Body of pancreas (tissue), 4 donors: Measurements from ENCODE around the gene TMEM255B.

Source experiments
- POLR2A ChIP-seq, 3 donors: fragments of 450-650 bp; IDR thresholded peaks; one replicate each; pipeline ENCODE4 v1.6.1; 2016; ENCODE audit warnings: antibody characterized with exemption in 3 of 3, mild to moderate bottlenecking in 2 of 3
- TF ChIP-seq, protein P1 (sequence below), 7 experiments: fragments of 450-650 bp in 4 of 7; fragments of 200-600 bp in 3 of 7; sonication (generic) in 3 of 7; IDR thresholded peaks; one replicate each; pipeline ENCODE4 v1.5.1; 2016 to 2019; ENCODE audit warnings: antibody characterized with exemption in 7 of 7

DNA sequence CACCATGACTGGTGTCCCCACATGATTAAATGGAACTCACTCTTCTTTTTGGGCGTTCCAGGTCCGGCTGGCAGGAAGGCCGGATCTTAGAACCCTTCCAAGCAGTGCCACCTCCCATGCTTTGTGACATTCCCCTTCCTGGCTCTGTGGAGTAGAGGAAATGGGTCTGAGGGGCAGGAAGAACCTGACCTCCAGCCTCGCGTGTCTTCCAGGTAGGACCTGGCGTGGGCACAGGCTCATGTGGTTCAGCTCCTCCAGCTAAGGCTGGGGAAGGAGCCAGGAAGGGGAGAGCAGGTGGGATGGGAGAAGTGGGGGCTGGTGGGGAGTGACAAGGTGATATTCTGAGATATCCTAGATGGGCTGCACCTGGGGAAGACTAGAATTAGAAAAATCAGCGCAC lies 2.1 kb downstream of the TMEM255B start:
- TF ChIP-seq, protein P1, sequence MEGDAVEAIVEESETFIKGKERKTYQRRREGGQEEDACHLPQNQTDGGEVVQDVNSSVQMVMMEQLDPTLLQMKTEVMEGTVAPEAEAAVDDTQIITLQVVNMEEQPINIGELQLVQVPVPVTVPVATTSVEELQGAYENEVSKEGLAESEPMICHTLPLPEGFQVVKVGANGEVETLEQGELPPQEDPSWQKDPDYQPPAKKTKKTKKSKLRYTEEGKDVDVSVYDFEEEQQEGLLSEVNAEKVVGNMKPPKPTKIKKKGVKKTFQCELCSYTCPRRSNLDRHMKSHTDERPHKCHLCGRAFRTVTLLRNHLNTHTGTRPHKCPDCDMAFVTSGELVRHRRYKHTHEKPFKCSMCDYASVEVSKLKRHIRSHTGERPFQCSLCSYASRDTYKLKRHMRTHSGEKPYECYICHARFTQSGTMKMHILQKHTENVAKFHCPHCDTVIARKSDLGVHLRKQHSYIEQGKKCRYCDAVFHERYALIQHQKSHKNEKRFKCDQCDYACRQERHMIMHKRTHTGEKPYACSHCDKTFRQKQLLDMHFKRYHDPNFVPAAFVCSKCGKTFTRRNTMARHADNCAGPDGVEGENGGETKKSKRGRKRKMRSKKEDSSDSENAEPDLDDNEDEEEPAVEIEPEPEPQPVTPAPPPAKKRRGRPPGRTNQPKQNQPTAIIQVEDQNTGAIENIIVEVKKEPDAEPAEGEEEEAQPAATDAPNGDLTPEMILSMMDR (IDR thresholded peaks at IDR 0.05), result no peak
- no peak for TF ChIP-seq POLR2A (IDR thresholded peaks at IDR 0.05)
